Measurements from ENCODE around the gene CTTNBP2.

Gene CTTNBP2

DNA sequence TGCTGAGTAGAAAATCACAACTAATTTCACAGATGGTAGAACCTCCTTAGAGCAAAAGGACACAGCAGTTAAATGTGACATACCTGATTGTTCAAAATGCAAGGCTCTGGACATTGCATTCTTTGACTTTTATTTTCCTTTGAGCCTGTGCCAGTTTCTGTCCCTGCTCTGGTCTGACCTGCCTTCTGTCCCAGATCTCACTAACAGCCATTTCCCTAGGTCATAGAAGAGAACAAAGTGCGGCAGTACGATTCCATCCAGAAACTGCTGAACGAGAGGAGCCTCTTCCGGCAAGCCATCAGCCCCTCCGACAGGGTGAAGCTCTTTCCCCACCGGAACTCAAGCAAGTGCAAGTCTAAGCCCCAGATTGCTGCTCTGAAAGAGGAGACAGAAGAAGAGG lies 206.6 kb downstream of the CTTNBP2 start:
- H2BK120ac ChIP-seq (ENCODE audit: insufficient read depth, low read length, poor library complexity), result peak overlapping the region; percentile 85
- H3K18ac ChIP-seq (ENCODE audit: low read length), result peak overlapping the region; percentile 82
- H3K79me2 ChIP-seq (ENCODE audit: control insufficient read depth, insufficient read depth, low read length, poor library complexity), result peaks cover 3% of the 10 kb centered on the region
- H3K4me3 ChIP-seq (ENCODE audit: low read depth, low read length), result no peak overlapping the region
- H3K27ac ChIP-seq (ENCODE audit: low read depth, low read length), result no peak overlapping the region
- peak overlapping the region; percentile 57 for H2BK5ac ChIP-seq (ENCODE audit: low read depth, low read length, poor library complexity)
- H3K4me2 ChIP-seq (ENCODE audit: low read length), result no peak overlapping the region
- H3K9me3 ChIP-seq (ENCODE audit: insufficient read depth, low read depth, low read length), result no peaks in the 10 kb centered on the region
- H3K79me1 ChIP-seq (ENCODE audit: low read length), result peaks cover 7% of the 10 kb centered on the region
- no peak overlapping the region for H3K9ac ChIP-seq (ENCODE audit: low read length)
- H3K4me1 ChIP-seq (ENCODE audit: control insufficient read depth in 1 of 2, insufficient read depth in 2 of 2, low read length in 2 of 2), result peaks cover 5 to 14% of the 10 kb centered on the region in 2 experiments
- DNase-seq, result no peak
- H3K27me3 ChIP-seq (ENCODE audit: insufficient read depth, low read length), result no peaks in the 10 kb centered on the region
- peak overlapping the region; percentile 16 for H4K8ac ChIP-seq (ENCODE audit: low read depth, low read length)
- H3K23ac ChIP-seq (ENCODE audit: low read length), result no peak overlapping the region
- peak overlapping the region; percentile 52 for H3K4ac ChIP-seq (ENCODE audit: low read depth, low read length)
- H4K12ac ChIP-seq (ENCODE audit: low read depth, low read length), result no peak overlapping the region
- H4K91ac ChIP-seq (ENCODE audit: low read depth, low read length), result peak overlapping the region; percentile 93
- no CpG with 5 or more reads among the region's 6 CpGs for WGBS (ENCODE audit: extremely low coverage, insufficient coverage, insufficient read length)
- H3K14ac ChIP-seq (ENCODE audit: low read length), result peak overlapping the region; percentile 73
- no peak overlapping the region for H2AFZ ChIP-seq (ENCODE audit: insufficient read depth, low read length, poor library complexity)
- H2AK5ac ChIP-seq (ENCODE audit: low read length), result peak overlapping the region; percentile 97
- H2BK12ac ChIP-seq (ENCODE audit: low read length), result peak overlapping the region; percentile 99
- H3K36me3 ChIP-seq (ENCODE audit: control insufficient read depth in 1 of 2, insufficient read depth in 2 of 2, low read length in 2 of 2), result no peaks in the 10 kb centered on the region

DNA sequence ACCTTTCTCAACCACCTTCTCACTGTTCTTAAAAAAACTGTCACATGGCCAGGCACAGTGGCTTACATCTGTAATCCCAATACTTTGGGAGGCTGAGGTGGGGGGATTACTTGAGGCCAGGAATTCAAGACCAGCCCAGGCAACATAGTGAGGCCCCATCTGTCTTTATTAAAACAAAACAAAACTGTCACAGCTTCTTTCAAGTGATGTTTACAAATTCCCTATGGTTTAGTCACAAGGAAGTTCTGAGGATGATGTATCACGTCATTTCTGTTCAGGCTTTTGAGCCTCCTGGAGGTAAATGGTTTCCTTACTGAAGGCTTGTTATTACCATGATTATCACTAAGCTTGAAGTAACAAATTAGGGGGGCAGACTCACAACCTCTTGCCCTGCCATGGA lies 207.2 kb downstream of the CTTNBP2 start:
- no peak overlapping the region for H2AFZ ChIP-seq (ENCODE audit: insufficient read depth, low read length, poor library complexity)
- H3K18ac ChIP-seq (ENCODE audit: low read length), result no peak overlapping the region
- no peaks in the 10 kb centered on the region for H3K36me3 ChIP-seq (ENCODE audit: control insufficient read depth in 1 of 2, insufficient read depth in 2 of 2, low read length in 2 of 2)
- peaks cover 7% of the 10 kb centered on the region for H3K79me1 ChIP-seq (ENCODE audit: low read length)
- H3K9me3 ChIP-seq (ENCODE audit: insufficient read depth, low read depth, low read length), result no peaks in the 10 kb centered on the region
- no peak overlapping the region for H3K14ac ChIP-seq (ENCODE audit: low read length)
- H3K27me3 ChIP-seq (ENCODE audit: insufficient read depth, low read length), result no peaks in the 10 kb centered on the region
- no peak overlapping the region for H3K9ac ChIP-seq (ENCODE audit: low read length)
- DNase-seq, result peak in 1 of 2 donors; percentile 75
- H4K8ac ChIP-seq (ENCODE audit: low read depth, low read length), result no peak overlapping the region
- no peak overlapping the region for H3K4me3 ChIP-seq (ENCODE audit: low read depth, low read length)
- H2AK5ac ChIP-seq (ENCODE audit: low read length), result no peak overlapping the region
- H3K79me2 ChIP-seq (ENCODE audit: control insufficient read depth, insufficient read depth, low read length, poor library complexity), result peaks cover 3% of the 10 kb centered on the region
- H4K91ac ChIP-seq (ENCODE audit: low read depth, low read length), result no peak overlapping the region
- H3K27ac ChIP-seq (ENCODE audit: low read depth, low read length), result peak overlapping the region; percentile 43
- peak overlapping the region; percentile 58 for H2BK12ac ChIP-seq (ENCODE audit: low read length)
- no peak overlapping the region for H3K23ac ChIP-seq (ENCODE audit: low read length)
- no peak overlapping the region for H4K12ac ChIP-seq (ENCODE audit: low read depth, low read length)
- no peak overlapping the region for H2BK120ac ChIP-seq (ENCODE audit: insufficient read depth, low read length, poor library complexity)
- H3K4me2 ChIP-seq (ENCODE audit: low read length), result no peak overlapping the region
- peak overlapping the region; percentile 63 for H2BK5ac ChIP-seq (ENCODE audit: low read depth, low read length, poor library complexity)
- peaks cover 5 to 14% of the 10 kb centered on the region in 2 experiments for H3K4me1 ChIP-seq (ENCODE audit: control insufficient read depth in 1 of 2, insufficient read depth in 2 of 2, low read length in 2 of 2)
- no peak overlapping the region for H3K4ac ChIP-seq (ENCODE audit: low read depth, low read length)
- no CpG with 5 or more reads among the region's 1 CpG for WGBS (ENCODE audit: extremely low coverage, insufficient coverage, insufficient read length)

DNA sequence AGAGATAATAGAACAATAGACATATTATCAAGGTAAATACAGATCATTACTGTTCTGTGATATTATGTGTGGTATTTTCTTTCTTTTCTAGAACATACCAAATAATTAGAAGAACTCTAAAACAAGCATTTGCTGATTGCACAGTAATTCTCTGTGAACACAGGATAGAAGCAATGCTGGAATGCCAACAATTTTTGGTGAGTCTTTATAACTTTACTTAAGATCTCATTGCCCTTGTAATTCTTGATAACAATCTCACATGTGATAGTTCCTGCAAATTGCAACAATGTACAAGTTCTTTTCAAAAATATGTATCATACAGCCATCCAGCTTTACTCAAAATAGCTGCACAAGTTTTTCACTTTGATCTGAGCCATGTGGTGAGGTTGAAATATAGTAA lies 207.9 kb downstream of the CTTNBP2 start:
- Histone ChIP-seq H3K9ac (ENCODE audit: low read length) (no peak overlapping the region), H3K14ac (ENCODE audit: low read length) (no peak overlapping the region), H2AK5ac (ENCODE audit: low read length) (no peak overlapping the region), H3K4me3 (ENCODE audit: low read depth, low read length) (no peak overlapping the region), H3K27me3 (ENCODE audit: insufficient read depth, low read length) (no peaks in the 10 kb centered on the region), H3K4me1 (ENCODE audit: control insufficient read depth in 1 of 2, insufficient read depth in 2 of 2, low read length in 2 of 2) (peaks cover 5 to 14% of the 10 kb centered on the region in 2 experiments), H3K27ac (ENCODE audit: low read depth, low read length) (no peak overlapping the region), H4K8ac (ENCODE audit: low read depth, low read length) (no peak overlapping the region), H2BK12ac (ENCODE audit: low read length) (no peak overlapping the region), H3K18ac (ENCODE audit: low read length) (no peak overlapping the region), H3K79me2 (ENCODE audit: control insufficient read depth, insufficient read depth, low read length, poor library complexity) (peaks cover 3% of the 10 kb centered on the region), H3K79me1 (ENCODE audit: low read length) (peaks cover 7% of the 10 kb centered on the region), H4K12ac (ENCODE audit: low read depth, low read length) (no peak overlapping the region), H2BK5ac (ENCODE audit: low read depth, low read length, poor library complexity) (no peak overlapping the region), H3K23ac (ENCODE audit: low read length) (no peak overlapping the region), H3K4ac (ENCODE audit: low read depth, low read length) (no peak overlapping the region), H2BK120ac (ENCODE audit: insufficient read depth, low read length, poor library complexity) (no peak overlapping the region), H3K9me3 (ENCODE audit: insufficient read depth, low read depth, low read length) (no peaks in the 10 kb centered on the region), H3K4me2 (ENCODE audit: low read length) (no peak overlapping the region), H4K91ac (ENCODE audit: low read depth, low read length) (no peak overlapping the region), H2AFZ (ENCODE audit: insufficient read depth, low read length, poor library complexity) (no peak overlapping the region), H3K36me3 (ENCODE audit: control insufficient read depth in 1 of 2, insufficient read depth in 2 of 2, low read length in 2 of 2) (no peaks in the 10 kb centered on the region)
- DNase-seq, result peak; percentile 44 to 91

DNA sequence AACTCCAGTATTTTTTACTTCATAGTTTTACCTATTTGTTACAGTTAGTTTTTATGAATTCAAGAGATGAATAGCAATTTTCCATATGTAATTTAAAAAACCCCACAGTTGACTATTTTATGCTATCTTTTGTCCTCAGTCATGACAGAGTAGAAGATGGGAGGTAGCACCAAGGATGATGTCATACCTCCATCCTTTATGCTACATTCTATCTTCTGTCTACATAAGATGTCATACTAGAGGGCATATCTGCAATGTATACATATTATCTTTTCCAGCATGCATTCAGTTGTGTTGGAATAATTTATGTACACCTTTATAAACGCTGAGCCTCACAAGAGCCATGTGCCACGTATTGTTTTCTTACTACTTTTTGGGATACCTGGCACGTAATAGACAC lies 209.2 kb downstream of the CTTNBP2 start:
- H4K8ac ChIP-seq (ENCODE audit: low read depth, low read length), result no peak overlapping the region
- no peak overlapping the region for H3K18ac ChIP-seq (ENCODE audit: low read length)
- H3K79me2 ChIP-seq (ENCODE audit: control insufficient read depth, insufficient read depth, low read length, poor library complexity), result peaks cover 3% of the 10 kb centered on the region
- H3K4me1 ChIP-seq (ENCODE audit: control insufficient read depth in 1 of 2, insufficient read depth in 2 of 2, low read length in 2 of 2), result peaks cover 5 to 14% of the 10 kb centered on the region in 2 experiments
- WGBS (ENCODE audit: extremely low coverage, insufficient coverage, insufficient read length), result no CpG with 5 or more reads among the region's 3 CpGs
- H2BK5ac ChIP-seq (ENCODE audit: low read depth, low read length, poor library complexity), result no peak overlapping the region
- no peak overlapping the region for H3K14ac ChIP-seq (ENCODE audit: low read length)
- no peaks in the 10 kb centered on the region for H3K36me3 ChIP-seq (ENCODE audit: control insufficient read depth in 1 of 2, insufficient read depth in 2 of 2, low read length in 2 of 2)
- no peak overlapping the region for H3K9ac ChIP-seq (ENCODE audit: low read length)
- H4K12ac ChIP-seq (ENCODE audit: low read depth, low read length), result no peak overlapping the region
- H3K4me3 ChIP-seq (ENCODE audit: low read depth, low read length), result no peak overlapping the region
- H2AK5ac ChIP-seq (ENCODE audit: low read length), result no peak overlapping the region
- H3K4ac ChIP-seq (ENCODE audit: low read depth, low read length), result no peak overlapping the region
- no peaks in the 10 kb centered on the region for H3K9me3 ChIP-seq (ENCODE audit: insufficient read depth, low read depth, low read length)
- peaks cover 7% of the 10 kb centered on the region for H3K79me1 ChIP-seq (ENCODE audit: low read length)
- H4K91ac ChIP-seq (ENCODE audit: low read depth, low read length), result no peak overlapping the region
- H3K23ac ChIP-seq (ENCODE audit: low read length), result no peak overlapping the region
- H2BK120ac ChIP-seq (ENCODE audit: insufficient read depth, low read length, poor library complexity), result no peak overlapping the region
- no peak overlapping the region for H2BK12ac ChIP-seq (ENCODE audit: low read length)
- no peak overlapping the region for H3K4me2 ChIP-seq (ENCODE audit: low read length)
- no peaks in the 10 kb centered on the region for H3K27me3 ChIP-seq (ENCODE audit: insufficient read depth, low read length)
- no peak overlapping the region for H3K27ac ChIP-seq (ENCODE audit: low read depth, low read length)
- DNase-seq, result no peak
- no peak overlapping the region for H2AFZ ChIP-seq (ENCODE audit: insufficient read depth, low read length, poor library complexity)

All from trophoblast cell (in vitro differentiated cells and primary cell).